HCEC 1CT (cell line): ENCODE results near the gene PPM1N.

Source experiments
- DNase-seq: peaks from one replicate; pipeline ENCODE4 v3.0.0-alpha.2; 2017

PPM1N gene

DNA sequence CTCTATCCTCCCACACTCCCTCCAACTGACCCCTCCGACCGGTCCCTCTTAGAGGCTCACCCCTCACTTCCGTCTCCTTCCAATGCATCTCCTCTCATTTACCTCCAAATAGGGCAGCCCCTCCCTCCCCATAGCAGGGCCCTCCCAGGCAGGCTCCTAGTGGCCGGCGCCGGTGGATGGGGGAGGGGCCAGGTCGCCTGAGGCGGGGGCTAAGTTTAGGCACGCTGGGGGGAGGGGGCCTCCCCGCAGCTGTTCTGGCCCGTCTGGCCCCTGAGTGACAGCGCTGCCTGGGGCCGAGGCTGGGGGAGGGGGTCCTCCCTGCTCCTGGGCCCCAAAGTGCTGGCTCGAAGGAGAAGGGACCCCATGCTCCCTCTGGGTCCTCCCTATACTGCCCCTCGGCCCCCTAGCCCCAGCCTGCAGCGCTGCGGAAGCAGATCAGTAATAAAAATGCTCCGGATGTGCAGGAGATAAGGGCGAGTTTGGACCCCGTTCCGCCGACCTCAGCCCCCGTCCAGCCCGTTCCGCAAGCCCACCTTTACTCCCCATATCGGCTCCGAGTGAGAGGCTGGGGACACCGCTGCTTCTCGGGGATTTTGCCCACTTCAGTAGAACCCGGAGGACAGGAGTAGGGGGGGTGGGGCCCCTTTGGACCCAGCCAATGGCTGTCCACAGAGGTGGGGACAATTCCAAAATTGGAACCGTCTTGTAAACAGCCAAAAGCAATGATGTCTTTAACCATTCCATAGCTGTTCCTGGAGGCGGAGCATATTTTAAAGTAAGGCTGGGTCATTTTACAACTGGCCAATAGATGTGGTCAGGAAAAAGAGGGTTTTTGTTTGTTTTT is 5.4 kb upstream of the PPM1N start:
- DNase-seq, result peak; percentile 79

DNA sequence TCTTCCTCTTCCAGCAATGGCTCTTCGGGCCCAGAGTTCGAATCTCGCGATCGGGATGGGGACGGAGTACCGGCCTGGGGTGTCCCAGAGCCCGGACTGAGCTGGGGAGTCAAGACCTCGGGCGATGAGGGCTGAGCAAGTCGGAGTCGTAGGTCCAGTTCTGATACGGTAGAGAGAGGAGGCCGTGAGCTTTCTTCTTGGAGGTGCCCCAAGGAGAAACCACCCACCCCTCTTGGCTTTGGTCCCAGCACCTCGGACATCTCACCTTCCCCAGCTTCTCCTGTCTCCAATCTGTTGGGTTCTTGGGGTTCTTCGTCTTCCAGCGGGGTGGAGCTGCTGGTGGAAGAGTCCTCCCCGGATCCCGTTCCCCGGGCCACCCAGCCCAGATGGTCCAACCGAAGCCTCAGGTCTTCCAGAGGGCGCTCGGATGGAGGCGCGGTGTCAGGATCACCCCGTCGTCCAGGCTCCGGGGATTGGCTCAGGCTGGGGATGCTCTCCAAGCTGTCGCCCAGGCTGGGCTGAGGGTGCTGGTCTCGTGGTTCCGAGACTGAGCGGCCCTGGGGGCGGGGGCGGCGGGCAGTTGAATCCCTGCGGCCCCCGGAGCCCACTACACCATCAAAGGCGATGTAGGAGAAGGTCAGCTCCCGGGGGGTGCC is 3.9 kb upstream of the PPM1N start:
- no peak for DNase-seq

DNA sequence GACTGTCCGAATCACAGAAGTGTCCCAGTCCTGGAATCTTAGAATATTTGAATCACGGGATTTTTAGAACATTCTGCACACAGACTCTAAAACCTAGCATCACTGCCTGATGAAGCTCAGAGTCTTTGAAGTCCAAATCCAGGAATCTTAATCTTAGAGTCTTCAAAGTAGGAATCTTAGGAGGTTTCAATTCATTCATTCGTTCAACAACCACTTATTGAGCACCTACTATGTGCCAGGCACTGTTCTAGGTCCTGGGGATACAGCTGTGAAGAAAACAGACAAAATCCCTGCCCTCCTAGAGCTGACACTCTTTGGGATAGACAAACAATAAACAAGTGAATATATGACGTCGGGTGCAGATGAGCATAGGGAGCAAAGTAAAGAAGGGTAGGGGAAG is 3.1 kb upstream of the PPM1N start:
- DNase-seq, result no peak

DNA sequence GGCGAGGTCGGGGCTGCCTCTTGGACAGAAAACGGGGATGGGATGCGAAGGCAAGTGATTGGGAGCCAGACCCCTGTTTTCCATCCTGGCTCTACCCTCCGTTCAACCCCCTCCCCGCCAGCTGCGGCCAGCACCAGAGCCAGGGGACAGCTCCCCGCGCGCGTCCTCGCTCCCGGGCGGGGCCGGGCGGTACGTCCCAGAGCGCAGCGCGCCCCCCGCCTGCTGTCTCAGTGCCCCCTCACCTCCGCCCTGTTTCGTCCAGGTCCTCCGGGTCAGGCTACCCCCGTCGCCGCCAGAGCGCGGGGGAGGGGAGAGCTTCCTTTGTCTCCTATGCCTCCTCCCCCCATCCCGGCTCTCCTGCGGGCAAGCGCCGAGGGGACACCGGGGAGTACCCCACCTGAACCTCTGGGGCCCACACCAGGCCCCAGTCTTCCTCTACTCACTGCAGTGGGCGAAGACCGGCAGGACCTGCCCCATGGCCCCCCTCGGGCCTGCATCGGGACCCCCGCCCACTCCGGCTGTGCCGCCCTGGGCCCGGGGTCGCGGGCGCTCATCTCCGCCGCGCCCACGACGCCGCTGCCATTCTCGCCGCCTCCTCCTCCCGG is 1.8 kb upstream of the PPM1N start:
- peak; percentile 4 for DNase-seq

DNA sequence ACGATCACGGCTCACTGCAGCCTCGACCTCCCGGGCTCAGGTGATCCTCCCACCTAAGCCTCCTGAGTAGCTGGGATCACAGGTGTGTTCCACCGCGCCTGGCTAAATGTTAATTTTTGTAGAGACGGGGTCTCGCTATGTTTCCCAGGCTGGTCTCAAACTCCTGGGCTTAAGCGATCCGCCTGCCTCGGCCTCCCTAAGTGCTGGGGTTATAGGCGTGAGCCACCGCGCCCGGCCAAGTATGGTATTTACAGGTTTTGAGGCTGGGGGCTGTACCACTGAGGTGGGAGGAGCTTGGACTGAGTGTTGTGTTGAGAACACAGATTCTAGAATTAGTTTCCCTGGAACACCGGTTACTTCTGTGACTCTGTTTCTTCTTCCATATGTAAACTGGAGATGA is 452 bp upstream of the PPM1N start:
- no peak for DNase-seq

DNA sequence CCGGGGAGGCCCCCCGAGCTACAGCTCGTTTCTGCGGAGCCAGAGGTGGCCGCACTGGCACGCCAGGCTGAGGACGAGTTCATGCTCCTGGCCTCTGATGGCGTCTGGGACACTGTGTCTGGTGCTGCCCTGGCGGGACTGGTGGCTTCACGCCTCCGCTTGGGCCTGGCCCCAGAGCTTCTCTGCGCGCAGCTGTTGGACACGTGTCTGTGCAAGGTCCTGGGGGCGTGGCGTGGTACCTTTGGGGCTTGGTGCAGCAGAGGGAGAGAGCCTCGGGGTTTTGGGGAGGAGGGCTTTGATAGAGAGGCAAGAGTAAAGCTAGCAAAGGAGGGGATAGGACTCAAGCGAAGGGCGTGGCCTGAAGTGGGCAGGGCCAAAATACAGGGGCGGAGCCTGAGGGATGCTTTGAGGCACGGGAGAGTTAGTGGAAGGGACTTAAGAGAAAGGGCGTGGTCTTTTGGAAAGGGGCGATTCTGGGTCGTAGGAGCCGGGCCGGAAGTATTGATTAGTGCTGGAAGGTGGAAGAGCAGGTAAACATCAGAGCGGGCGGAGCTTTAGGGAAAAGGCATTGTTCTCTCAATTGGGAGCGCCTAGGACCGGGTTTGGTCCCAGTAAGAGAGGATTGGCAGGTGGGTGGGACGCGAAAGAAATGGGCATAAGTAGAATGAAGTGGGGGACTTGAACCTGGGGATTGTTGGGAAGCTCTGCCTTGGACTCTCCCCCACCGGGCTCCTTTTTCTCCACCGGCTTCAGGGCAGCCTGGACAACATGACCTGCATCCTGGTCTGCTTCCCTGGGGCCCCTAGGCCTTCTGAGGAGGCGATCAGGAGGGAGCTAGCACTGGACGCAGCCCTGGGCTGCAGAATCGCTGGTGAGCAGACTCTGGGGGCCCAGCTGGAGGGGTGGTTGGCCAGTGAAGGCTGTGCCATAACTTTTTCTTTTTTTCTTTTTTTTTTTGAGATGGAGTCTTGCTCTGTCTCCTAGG is 1.2 kb downstream of the PPM1N start:
- DNase-seq, result peak; percentile 18

DNA sequence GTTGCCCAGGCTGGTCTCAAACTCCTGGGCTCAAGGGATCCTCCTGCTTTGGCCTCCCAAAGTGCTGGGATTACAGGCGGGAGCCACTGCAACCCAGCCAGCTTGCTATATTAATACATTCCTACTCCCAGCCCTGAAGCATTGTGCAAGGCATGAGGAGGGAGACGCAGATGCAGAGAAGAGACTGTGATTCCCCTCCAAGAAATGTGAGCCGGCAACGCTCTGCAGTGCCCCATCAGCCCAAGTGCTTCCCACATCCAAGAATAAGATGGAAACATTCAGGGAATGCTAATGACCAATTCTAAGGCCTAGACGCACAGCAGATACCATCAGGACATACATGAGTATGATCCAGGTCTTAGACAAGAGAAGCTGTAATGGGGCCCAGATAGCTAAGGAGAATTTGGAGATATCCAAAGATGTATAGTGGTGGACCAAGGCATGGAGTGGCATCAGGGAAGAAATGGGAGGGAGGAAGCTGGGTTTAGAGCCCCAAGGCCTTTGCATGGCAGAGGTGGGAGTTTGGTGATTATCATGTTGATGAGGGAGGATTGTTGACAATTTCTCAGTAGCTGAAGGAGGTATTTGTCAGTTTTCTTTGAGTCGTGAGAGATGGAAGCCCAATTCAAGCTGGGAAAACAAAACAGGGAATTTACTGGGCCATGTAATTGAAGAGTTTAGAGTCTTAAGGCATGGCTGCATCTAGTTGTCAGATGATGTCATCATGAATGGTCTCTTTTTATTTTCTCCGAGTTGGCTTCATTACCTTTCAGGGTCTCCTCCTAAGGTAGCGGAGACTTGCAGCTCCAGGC is 2.9 kb downstream of the PPM1N start:
- DNase-seq, result no peak

DNA sequence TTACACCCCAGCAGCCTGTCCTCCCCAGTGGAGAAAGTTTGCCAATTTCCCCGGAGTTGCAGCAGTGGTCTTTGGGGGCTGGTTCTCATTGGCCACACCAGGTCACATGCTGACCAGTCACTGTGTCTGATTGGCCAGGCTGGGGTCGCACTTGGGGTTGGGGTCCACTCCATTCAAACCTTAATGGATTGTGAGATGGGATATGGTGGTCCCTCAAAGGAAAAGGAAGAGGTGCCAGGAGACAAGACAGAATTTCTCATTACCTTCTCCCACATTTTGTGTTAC is 3.4 kb downstream of the PPM1N start:
- no peak for DNase-seq

DNA sequence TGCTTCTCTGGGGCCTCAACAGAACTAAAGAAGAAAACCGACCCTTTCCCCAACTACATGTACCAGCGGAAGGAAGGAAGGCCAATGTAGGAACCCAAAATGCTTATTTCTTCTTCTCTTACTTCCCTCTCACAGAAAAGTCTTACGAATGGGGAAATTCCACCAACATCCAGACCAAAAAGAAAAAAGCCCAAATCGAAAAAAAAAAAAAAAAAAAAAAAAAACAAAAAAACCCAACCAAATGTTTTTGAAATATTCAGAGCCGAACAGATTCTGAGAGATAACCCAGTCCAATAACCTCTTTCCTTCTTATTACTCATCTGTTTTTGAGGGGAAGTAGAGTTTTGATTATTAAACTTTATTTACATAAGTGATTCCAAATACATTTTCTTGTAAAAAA is 3.9 kb downstream of the PPM1N start:
- no peak for DNase-seq

DNA sequence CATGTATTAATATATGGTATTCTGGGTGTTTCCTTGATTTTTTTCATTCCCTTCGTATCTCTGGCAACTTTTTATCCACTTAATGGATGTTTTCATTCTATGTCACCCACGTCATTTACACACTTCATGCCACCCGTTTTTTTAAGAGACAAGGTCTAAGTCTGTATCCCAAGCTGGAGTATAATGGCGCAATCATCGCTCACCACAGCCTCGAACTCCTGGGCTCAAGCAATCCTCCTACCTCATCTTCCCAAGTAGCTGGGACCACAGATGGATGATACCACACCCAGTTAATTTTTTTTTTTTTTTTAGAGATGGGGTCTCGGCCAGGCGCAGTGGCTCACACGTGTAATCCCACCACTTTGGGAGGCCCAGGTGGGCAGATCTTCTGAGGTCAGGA is 5.7 kb downstream of the PPM1N start:
- DNase-seq, result no peak

DNA sequence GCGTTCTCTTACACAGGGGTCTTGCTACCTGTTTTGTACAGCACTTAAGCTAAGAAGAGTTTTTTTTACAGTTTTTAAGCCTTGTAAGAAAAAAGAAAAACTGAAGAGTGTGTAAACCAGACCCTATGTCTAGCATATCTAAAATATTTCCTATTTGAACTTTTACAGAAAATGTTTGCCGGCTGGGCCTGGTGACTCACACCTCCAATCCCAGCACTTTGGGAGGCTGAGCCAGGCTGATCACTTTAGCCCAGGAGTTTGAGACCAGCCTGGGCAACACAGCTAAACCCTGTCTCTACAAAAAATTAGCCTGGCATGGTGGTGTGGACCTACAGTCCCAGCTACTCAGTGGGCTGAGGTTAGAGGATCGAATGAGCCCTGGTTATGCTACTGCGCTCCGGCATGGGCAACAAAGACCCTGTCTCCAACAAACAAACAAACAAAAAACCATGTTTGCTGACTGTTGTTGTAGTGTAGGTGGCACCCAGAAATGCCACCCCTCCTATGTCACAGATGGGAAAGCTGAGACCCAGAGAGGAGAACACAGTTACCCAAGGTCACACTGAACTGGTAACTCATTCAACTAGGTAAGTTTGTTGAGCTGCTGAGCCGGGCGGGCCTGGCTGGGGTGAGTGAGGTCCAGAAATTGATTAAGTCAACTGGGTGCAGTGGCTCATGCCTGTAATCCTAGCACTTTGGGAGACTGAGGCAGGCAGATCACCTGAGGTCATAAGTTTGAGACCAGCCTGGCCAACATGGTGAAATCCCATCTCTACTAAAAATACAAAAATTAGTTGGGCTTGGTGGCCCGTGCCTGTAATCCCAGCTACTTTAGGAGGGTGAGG is 7.1 kb downstream of the PPM1N start:
- peak; percentile 31 for DNase-seq

DNA sequence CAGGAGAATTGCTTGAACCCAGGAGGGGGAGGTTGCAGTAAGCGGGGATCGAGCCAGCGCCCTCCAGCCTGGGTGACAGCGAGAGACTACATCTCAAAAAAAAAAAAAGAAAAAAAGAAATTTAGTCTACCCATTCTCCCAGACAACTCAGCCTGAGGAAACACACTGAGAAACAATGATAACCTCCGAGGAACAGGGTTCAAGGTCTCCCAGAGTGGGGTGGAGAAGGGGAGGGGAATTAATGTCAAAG is 7.7 kb downstream of the PPM1N start:
- no peak for DNase-seq

DNA sequence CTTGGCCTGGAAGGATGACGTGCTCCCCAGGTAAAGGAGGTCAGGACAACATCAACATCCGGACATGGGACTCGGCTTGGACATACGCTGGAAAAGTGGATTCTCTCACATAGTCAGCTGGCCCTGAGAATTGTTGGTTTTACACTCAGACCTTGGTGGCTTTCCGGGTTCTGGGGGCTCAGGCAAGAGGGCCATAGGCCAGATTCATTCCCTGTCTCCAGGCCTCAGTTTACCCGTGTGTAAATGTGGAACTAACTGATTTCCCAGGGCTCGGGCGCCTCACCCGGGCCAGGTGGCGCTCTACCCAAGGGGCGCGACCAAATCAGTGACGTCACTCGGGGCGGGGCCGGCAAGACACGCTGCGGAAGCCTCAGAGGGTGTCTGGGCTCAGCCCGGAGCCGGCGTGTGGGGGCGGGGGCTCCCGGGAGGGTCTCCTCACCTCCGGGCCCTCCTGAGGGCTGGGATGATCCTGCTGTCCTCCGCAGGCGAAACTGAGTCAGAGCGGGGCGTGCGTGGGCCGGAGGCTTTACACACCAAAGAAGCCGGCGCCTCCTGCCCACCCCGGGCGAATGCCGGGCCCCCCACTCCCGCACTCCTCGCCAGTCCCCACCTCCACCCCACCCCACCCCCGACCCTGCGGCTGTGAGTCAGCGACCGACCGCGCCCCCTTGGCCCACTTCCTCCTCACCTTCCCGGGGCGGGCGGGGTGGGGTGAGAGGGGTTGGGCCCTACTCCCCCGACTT is 8.2 kb downstream of the PPM1N start:
- DNase-seq, result peak; percentile 90

DNA sequence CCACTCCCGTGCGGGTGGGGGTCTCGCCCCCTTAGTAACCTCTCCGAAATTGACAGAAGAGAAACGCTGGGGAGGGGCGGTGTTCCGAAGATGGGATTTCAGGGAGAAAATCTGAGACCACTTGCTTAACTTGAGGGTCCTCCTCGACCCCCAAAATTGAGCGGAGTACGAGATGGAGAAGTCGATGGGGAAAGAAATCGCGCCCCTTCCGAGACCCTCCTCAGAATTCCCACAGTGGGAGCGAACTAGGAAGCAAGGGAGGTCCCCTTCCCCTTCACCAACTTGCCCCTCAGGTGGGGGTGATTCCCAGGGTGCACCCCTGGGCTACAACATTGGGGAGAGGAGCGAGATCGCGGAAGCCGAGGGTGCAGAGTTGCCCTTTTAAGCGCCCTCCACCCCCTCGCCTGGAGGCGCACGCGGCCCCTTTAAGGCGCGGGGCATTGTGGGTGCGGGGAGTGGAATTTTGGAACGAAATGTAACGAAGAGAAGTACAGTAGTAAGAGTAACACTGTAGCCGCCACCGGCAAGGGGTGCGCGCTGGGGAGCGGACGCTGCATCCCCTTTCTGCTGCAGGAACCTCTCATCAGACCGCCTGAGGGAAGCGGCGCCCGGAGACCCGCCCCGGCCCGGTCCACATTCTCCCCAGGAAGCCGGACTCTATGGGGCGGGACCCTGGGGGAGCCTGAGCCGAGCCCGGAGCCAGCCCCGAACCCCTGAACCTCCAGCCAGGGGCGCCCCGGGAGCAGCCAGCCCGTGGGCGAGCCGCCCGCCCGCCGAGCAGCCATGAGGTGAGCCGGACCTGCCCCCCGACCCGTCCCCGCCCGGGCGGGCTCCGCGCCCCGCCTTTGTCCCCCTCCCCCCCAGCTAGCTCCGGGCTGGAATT is 9.0 kb downstream of the PPM1N start, which contains the start of gene VASP:
Gene VASP, plus strand, starts transcription at position 491 of the 883 bp plus-strand sequence. Its CDS starts 293 bp downstream, at position 784.
- DNase-seq, result peak; percentile 88

DNA sequence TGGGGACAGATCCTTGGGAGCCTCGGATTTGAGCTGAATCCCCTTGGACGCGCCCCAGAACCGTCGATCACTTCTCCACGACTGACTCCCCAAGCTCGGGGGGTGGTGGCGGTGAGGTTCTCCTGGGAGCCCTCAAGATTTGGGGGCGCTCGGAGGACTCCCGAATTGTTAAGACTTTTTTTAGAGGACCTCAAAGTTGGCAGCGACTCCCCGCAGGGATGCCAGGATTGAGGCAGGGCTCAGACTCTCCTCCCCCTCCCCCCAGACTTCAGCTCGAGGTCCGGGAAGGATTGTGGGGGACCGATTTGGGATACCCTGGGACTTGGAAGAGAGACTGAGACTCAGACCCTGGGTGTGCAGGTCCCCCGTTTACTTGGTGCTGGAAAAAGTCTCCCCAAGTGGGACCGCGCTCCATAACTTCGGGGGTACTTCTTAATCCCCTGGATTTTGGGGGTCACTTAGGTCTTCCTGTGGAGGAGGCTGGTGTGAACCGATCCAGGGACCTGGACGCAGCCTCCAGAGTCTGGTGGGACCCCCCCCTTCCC is 9.7 kb downstream of the PPM1N start:
- peak; percentile 25 for DNase-seq

DNA sequence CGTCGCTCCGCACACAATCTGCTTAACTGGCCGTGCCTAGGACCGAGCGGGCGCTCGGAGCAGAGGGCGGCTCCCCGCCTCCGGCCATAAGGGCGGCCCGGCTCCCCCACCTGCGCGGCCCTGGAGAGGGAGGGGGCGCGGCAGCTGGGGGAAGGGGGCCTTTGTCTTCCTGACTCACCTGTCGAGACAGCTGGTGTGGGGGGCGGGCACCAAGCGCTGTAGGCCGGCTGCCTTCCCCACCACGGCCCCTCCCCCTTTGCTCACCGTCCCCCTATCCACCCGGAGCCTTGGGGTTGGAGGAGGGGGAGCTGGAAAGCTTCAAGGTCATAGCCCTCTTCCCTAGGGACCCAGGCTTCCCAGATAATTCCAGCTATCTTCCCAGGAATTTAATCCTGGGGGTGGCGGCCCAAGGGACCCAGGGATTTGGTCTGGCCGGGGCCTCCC is 10.2 kb downstream of the PPM1N start:
- no peak for DNase-seq

DNA sequence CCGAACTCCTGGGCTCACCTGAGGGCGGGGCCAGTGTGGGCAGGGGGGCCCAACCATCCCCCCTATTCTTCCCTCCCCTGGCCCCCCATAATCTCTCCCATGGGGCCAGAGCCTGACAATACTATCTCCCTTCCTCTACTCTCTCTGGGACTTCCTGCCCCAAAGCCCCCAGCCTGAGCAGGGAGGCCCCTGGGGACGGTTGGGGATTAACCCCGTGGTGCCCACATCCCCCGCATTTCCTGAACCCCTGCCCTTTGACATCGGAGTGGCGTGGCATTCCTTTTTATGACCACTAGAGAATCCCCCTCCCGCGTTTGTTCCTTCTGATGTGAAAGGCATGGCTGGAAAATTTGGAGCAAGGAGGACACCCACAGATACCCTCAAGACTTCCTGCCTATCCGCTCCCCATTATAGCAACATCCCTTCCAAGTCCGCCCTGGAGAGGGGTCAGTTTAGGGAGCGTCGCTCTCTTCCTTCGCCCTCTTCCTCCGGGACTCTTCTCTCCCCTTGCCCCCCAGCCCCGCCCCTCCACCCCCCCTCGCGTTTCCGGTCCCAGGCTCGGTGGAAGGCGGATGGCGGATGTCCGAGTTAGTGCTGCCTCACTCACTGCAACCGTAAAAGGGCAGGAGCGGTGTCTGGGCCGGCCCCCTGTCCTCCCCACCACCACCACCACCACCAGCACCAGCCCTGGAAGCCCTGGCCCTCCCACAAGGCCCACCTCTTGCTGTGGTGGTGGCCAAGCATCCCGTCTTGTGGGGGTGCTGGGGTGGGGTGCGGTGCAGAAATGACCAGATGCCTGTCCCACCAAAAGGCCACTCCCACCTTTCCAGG is 10.8 kb downstream of the PPM1N start:
- peak; percentile 70 for DNase-seq

DNA sequence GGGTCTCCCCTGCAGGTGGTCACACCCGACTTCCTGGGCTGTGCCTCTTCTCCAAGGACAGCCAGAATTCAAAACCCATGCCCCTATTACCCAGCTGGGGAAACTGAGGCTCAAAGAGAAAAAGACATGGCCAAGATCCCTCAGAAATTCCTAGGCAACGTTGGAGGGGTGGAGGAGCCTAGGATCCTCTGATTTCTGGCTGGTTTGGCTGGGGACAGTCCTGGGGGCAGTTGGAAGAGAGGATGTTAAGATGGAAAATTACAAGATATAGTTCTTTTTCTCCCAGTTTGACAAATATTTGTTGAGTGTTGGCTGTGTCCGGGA is 11.4 kb downstream of the PPM1N start:
- no peak for DNase-seq
